GM21423 (cell line): ENCODE results near the gene PLBD2.

Source experiments
- ATAC-seq: cut with Tn5 transposase; IDR thresholded peaks from one replicate; pipeline ENCODE4 v1.9.1; 2021; ENCODE audit warnings: mild to moderate bottlenecking, moderate library complexity; ENCODE audit not compliant: unreplicated experiment

Gene PLBD2

DNA sequence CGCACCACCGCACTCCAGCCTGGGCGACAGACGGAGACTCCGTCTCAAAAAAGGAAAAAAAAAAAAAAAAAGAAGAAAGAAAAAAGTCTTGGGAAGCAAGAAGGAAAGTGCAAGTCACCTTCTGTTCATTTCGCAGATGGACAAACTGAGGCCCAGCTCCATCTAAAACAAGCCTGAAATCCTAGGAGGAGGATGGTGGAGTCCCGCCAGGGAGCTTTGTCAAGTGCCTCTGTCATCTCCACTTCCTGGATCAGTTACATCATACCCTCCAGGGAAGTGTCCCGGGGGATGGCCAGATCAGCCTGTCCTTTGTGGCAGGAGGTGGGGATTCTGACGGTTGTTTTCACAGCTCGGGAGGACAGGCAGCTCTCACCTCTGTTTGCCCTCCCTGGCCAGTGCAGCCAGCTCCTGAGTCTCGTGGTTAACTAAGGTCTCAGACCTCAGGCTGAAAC lies 55.1 kb downstream of the PLBD2 start:
- ATAC-seq = no peak

DNA sequence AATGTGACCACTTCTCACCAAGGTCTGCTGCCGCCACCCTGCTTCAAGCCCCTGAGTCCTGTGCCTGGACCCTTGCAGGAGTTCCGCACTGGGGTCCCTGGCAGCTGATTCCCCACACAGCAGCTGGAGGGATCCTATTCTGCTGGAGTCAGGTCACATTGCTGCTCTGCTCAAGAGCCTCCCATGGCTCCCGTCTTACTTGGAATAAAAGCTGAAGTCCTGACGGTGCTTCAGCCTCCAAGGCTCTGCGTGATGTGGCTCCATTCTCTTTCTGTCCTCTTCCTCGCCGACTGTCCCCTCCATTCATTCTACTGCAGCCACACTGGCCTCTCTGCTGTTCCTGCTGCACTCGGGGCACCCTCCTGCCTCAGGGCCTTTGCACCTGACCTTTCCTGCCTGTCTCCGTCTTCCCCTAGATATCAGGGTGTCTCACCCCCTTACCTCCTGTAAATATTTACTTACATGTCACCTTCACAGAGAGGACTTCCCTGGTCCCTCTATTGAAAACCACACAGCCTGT lies 56.2 kb downstream of the PLBD2 start:
- no peak for ATAC-seq

DNA sequence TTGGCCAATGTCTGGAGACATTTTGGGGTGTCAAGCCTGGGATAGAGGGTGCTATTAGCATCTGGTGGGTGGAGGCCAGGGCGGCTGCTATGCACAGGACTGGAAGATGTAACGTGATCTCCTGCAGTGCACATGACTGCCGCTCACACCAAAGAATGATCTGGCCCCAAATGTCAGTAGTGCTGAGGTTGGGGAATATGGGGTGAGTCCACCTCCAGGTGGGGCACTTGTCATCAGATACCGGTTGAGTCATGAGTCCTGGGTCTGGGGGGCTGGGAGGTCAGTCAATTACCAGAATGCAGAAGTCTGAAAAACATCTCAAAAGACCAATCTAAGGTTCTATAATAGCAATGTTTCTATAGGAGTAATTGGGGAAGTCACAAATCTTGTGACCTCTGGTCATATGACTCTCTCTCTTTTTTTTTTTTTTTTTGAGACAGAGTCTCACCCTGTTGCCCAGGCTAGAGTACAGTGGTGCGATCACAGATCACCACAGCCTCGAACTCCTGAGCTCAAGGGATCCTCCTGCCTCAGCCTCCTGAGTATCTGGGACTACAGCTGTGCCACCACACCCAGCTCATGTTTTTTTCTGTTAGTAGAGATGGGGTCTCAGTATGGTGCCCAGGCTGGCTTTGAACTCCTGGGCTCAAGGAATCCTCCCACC lies 57.8 kb downstream of the PLBD2 start:
- no peak for ATAC-seq

DNA sequence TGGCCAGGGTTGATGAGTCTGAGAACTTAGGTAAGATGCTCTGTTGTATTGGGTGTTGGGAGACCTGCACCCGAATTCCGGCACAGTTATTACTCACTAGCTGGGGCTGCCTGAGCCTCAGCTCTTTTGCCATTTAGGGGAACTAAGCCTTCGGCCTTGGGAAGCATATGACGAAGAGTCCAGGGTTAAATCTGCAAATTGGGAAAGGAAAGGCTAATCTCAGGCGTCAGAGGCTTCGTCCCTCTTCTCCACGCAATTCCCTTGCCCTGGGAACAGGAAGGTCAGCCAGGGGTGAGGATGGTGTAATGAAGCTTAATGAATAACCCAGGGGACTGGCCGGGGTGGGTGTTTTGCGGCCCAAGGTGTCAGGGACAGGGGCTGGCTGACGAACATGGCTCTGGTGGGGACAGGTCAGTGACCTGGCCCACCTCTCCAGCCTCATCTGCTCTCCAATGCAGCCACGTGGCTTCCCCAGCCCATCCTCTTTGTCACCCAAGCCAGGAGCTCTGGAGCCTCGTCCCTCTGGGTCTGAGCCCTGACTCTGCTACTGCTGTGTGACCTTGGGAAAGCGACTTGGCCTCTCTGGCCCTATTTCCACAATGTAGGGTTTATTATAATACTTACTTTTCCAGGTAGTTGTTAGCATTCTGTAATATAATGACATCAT lies 60.0 kb downstream of the PLBD2 start:
- no peak for ATAC-seq

DNA sequence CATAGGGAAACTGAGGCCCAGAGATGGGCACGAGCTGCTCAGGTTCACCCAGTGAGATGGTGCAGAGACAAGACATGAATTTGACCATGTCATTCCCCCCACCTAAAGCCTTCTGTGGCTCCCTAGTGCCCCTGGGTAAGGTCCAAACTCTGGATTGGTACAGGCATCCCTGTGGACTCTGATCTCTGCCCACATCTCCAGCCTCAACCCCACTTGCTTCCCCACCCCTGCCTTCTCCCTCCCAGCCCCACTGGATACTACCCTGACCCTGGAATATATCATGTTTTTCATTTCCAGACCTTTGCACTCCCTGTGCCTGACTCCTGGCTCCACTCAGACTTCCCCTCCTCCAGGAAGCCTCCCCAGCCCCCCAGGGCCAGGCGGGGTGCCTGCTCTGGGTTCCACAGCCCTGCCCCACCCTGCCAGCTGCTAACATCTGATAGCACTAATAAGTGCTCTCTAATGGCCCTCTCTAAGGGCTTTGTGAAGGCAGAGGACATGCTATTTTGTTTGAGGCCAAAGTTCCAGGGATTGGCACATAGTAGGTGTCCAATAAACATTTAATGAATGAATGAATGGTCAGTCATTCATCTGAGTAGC lies 62.7 kb downstream of the PLBD2 start:
- ATAC-seq = no peak

DNA sequence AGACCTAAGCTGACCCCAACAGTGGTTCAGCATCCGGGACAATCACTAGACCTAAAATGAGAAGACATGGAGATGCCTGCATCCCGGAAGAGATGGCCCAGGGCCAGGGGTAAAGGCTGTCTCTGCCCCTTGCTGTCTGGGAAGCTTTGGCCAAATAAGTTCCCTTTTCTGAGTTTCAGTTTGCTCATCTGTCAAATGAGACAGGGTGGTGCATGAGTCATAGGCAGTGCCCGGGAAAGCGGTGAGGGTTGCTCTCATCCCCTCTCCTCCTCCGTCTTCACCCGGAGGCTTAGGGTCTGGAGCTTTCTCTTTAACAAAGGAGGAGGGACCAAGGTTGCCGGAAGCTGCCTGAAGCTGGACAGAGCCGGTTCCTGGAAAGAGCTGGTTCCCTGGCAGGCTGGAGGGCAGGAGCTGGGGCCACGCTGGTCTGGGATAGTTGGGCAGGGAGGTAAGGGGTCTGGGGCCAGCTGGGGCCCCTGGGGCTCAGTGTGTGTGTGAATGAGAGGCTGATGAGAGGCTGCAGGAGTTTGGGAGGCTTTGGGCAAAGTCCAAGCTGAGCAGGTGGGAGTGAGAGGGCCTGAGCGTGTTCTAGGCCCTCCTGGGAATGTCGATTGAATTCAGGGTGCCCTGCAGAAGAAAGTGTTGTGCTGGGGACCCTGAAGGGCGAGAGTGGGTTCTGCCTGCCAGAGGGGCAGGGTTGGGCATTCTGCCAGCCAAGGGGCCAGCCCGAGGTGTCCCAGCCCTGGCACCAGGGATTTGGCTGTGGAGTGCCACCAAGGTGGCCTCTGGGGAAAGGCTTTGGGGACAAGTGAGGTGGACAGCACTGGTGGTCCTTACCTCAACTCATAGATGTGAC lies 63.9 kb downstream of the PLBD2 start, which contains the start of gene SDSL:
SDSL (plus strand) TSS at position 351 of the 856 bp plus-strand sequence. CDS start 5,603 bp downstream, outside the sequence.
- peak; percentile 93 for ATAC-seq

DNA sequence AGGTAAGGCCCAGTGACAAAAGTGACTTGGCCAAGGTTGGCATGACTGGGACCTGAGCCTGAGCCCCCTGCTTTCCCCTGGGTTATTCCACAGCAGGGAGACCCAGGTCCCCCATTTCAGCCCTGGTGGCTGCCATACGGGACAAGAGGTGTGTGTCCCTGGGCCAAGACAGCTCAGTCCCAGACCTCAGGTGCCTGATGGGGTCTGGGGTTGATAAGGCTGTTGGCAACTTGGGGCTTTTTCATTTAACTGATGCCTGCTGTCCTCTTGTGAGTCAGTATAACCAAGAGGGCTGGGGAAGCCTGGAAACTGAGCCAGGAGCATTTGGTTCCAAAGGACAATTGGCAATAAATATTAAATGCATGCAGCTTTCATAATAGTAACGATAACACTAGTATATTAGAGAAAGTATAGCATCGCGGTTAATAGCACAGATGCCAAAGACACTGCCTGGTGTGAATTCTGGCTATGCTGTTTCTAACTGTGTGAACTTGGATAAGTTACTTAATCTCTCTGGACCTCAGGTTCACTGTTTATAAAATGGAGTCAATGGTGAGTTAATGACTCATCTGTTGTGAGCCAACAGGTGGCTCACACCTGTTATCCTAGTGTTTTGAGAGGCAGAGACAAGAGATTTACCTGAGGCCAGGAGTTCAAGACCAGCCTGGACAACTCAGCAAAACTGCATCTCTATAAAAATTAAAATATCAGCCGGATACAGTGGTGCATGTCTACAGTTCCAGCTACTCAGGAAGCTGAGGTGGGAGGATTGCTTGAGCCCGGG lies 64.7 kb downstream of the PLBD2 start:
- ATAC-seq = no peak

DNA sequence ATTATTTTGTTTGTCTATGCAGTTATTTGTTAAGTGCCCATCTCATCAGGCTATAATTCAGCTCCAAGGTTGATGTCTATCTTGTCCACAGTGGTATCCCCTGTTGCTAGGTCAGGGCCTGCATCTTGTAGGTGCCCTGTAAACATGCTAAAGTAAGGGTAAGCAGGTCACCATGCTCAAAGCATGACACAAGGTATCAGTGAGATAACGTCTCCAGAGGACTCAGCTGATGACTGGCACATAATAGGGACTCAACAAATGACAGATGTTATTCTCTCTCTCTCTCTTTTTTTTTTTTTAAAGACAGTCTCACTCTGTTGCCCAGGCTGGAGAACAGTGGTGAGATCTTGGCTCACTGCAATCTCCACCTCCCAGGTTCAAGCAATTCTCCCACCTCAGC lies 66.1 kb downstream of the PLBD2 start:
- ATAC-seq = no peak

DNA sequence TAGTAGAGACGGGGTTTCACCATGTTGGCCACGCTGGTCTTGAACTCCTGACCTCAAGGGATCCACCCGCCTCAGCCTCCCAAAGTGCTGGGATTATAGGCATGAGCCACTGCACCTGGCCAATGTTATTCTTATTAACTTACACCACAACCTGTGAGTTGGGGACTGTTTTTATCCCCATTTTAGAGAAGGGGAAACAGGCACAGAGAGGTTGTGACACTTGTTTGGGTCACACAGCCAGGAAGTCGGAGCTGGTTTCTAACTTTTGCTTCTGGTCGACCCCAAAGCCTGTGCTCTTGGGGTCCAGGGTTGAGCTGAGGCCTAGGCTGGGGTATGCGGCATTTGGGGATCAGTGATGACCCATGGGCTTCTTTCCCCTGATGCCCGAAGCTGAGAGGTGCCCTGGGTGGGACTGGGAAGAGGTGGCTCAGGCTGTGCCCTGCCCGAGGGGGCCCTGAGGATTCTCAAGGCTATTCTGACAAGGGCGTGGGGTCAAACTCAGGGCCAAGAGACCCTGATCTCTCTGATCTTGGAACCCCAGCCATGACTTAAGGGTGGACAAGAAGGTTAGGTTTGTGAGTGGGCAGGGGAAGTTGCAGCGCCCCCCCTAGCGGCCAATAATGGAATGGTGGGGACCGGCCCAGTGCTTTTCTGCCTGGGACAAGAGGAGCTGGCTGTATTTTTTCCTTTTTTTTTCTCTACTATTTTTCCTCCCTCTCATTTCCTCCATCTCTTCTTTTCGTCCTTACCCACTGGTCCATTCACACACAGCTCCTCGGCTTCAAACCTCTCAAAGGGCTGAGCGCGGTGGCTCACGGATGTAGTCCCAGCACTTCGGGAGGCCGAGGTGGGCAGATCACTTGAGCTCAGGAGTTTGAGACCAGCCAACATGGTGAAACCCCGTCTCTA lies 66.8 kb downstream of the PLBD2 start:
- ATAC-seq = no peak

DNA sequence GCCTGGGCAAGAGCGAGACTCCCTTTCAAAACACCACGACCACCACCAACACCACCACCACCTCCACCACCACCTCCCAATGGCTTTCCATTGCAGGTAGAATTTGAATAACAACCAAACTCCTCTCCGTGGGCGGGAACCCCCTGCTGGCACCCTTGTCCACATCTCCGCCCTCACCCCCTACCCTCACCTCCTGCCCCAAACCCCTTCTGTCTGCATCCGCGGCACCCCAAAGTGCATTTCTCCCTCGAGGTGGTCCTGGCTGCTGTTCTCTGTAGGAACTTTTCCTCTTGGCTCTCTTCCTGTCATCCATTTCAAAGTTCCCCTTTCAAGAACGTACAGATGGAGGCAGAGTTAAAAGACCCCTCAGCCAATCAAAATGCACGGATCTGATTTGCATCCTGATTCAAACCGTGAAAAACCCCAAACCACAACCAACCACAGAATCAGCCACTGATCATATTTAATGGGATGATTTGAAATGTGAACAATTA lies 67.6 kb downstream of the PLBD2 start:
- no peak for ATAC-seq

DNA sequence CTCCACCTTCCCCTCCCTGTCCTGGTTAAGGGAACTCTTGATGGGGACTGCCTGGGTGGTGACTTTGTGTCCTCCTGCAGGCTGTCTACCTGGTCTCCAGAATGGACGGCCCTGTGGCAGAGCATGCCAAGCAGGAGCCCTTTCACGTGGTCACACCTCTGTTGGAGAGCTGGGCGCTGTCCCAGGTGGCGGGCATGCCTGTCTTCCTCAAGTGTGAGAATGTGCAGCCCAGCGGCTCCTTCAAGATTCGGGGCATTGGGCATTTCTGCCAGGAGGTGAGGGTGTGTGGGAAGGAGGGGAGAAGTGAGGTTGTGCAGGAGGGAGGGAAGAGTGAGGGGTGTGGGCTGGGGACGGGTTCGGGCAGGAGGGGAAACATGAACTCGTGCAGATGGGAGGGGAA lies 69.5 kb downstream of the PLBD2 start:
- ATAC-seq = no peak

DNA sequence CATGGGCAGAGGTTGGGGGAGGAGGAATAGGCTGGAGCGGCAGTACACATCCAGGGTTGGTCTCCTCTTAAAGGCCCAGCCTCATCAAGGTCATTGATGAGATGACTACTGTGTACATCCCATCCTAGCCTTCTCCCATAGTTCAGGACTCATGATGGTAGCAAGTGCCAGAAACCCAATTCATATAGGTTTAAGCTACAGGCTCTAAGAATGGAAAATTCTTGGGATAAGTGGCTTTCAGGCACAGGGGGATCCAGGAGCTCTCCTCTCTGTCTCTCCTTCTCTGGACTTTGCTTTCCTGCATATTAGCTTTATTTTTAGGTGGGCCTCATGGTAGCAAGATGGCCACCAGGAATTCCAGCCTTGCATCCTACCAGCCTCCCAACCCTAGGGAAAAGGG lies 70.1 kb downstream of the PLBD2 start:
- no peak for ATAC-seq

DNA sequence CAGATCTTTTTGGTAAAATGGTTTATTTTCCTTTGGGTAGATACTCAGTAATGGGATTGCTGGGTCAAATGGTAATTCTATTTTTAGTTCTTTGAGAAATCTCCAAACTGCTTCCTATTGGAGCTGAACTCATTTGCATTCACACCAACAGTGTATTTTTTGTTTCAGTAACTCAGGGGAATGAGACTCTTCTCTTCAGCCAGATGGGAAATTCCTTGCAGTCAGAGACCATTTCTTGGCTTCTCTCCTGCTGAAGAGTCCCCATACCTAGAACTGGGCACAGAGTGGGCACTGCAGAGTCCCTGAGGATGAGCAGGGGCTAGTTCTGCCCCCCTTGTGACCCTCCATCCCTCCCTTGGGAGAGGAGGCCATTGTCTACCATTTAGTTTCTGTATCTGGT lies 74.6 kb downstream of the PLBD2 start:
- ATAC-seq = no peak

DNA sequence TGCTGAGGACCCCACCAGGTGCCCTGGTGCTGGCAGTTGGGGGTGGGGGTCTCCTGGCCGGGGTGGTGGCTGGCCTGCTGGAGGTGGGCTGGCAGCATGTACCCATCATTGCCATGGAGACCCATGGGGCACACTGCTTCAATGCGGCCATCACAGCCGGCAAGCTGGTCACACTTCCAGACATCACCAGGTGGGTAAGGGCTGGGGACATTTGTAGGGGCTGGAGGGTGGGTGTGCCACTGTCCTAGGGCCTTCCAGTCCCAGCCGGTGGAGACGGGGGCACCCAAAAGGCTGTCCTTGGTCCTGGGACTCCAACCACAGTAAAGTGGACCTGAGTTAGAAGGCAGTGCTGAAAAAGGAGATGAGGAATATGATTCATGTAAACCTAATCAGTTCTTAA lies 77.0 kb downstream of the PLBD2 start:
- ATAC-seq = no peak

DNA sequence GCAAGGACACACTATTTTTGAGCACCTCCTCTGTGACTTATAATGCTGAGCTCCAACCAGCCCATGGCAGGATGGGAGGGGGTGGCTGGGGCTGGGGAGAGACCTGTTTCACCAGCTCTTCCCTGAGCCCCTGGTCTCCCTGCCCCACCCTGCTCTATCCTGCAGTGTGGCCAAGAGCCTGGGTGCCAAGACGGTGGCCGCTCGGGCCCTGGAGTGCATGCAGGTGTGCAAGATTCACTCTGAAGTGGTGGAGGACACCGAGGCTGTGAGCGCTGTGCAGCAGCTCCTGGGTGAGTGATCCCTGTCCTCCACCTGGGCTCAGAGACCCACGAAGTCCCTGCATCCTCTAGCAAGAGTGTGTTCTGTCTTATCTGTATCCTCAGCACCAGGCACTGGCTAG lies 78.2 kb downstream of the PLBD2 start:
- no peak for ATAC-seq

DNA sequence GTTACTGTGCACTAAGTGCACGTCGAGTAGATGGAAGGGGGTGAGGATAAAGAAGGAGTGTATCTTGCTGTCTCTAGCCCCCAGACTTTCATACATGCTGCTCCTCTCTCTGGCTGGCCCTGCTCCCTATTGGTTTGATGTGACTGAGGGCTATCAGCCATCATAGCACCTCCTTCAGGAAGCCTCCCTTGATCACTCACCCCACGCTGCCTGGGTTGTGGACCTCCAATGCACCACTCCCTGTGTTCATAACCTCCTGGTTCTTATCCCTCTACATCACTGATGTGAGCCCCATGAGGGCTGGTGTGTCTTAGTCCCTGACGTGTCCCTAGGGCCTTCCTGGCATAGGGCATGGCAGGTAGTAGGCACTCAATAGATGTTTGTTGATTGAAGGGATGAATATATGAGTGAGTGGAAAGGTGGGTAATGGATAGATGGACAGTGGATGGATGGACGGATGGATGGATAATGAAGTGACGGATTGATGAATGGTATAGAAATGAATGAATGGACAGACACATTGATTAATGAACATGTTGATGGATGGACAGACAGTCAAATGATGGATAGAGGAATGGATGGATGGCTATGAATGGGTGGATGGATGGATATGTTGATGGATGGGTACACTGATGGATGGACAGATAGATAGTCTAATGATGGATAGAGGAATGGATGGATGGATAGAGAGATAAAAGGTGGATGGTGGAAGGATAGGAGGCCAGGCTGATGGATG lies 78.8 kb downstream of the PLBD2 start:
- no peak for ATAC-seq

DNA sequence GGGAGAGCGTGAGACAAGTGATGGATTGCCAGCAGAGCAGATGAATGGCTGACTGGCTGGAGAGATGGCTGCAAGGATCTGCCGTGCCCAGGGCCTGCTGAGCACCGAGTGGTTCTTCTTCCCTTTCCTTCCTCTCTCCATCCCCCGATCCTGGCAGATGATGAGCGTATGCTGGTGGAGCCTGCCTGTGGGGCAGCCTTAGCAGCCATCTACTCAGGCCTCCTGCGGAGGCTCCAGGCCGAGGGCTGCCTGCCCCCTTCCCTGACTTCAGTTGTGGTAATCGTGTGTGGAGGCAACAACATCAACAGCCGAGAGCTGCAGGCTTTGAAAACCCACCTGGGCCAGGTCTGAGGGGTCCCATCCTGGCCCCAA lies 79.3 kb downstream of the PLBD2 start:
- ATAC-seq = no peak

DNA sequence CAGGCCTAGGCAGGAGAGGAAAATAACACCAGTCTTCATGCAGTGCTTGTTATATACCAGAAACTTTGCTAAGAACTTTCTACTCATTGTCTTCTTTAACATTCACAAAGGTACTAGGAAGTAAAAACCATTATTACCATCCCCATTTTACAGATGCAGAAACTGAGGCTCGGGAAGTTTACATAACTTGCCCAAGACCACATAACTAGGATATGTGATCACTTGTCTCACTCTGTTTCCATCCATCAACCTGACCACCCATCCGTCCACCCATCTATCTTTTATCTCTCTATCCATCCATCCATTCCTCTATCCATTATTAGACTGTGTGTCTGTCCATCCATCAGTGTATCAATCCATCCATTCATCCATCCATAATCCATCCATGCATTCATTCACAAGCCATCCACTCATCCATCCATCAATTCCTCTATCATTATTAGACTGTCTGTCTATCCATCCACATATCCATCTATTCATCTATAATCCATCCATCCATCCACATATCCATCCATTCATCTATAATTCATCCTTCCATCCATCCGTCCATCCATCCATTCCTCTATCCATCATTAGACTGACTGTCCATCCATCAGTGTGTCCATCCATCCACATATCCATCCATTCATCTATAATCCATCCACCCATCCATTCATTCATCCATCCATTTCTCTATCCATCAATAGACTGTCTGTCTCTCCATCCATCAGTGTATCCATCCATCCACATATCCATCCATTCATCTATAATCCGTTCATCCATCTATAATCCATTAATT lies 80.3 kb downstream of the PLBD2 start:
- no peak for ATAC-seq
